ENCODE measurements around the gene MCM6. TPM values are rescaled to one million over a fixed set of nuclear protein-coding genes. Genes with fewer than 3 reads are reported as not detected.
"Not testable (repeated sequence)": the region's sequence is repeated elsewhere in the genome, so short reads cannot be mapped to it uniquely, and the experiment has no call there.

Gene MCM6
- total RNA-seq, 1 donor from 2014 or later = 74.4 TPM

DNA sequence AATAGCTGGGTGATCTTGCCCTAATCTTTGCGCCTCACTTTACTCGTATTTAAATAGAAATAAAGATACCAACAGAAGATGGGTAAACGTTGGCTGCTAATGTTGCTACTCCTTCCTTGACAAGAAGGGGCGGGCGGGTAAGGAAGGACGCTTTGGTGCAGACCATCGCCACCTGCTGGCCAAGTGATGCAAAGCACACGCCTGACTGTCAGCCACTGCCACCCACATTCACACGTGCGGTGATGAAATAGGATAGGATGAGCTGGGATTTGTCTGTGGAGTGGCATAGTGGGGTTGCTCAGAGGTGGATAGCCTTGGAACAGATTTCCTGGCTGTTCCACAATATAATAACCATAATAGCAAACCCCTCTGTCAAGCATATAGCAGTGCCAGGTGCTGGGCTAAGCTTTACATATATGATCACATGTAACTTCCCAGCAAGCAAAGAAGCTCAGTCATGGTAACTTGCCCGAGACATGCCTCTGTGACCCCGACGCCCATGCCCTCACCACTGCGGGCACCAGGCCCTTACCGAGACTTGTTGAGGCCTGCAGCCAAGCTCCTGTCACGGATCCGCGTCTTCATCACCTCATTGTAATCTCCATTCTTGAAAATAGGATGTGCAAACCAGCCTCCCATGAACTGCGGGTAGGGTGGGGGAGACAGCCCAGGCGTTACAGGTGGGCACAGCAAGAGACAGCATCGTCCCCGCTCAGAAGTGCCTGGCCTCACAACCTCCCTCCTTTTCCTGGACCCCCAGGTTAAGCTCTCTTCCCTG is 78.6 kb downstream of the MCM6 start:
- Mint-ChIP-seq H3K36me3 (no peaks in the 10 kb centered on the region), H3K9me3 (peaks cover 19% of the 10 kb centered on the region), H3K4me3 (no peak overlapping the region), H3K27ac (peak overlapping the region; percentile 62), H3K27me3 (ENCODE audit: insufficient read depth, low read depth) (peaks cover 2% of the 10 kb centered on the region), H3K4me1 (peaks cover 3% of the 10 kb centered on the region)
- Histone ChIP-seq H3K4me3 (no peak overlapping the region), H4K20me1 (ENCODE audit: low read depth) (no peaks in the 10 kb centered on the region), H3K36me3 (no peaks in the 10 kb centered on the region), H2AFZ (replicated peaks) (no peak overlapping the region), H3K4me1 (no peaks in the 10 kb centered on the region), H3K27me3 (no peaks in the 10 kb centered on the region), H3F3A (ENCODE audit: low read depth) (no peaks in the 10 kb centered on the region), H3K4me2 (no peak overlapping the region), H3K27ac (no peak overlapping the region), H3K9ac (no peak overlapping the region), H3K9me3 (ENCODE audit: low read depth) (no peaks in the 10 kb centered on the region), H3K79me2 (ENCODE audit: low read depth) (no peaks in the 10 kb centered on the region)
- peak; percentile 86 for DNase-seq (ENCODE audit: low spot score)
- TF ChIP-seq EZH2 (IDR thresholded peaks at IDR 0.05) (no peak), EZH2phosphoT487 (IDR thresholded peaks at IDR 0.05) (no peak)
- TF ChIP-seq, protein P1, sequence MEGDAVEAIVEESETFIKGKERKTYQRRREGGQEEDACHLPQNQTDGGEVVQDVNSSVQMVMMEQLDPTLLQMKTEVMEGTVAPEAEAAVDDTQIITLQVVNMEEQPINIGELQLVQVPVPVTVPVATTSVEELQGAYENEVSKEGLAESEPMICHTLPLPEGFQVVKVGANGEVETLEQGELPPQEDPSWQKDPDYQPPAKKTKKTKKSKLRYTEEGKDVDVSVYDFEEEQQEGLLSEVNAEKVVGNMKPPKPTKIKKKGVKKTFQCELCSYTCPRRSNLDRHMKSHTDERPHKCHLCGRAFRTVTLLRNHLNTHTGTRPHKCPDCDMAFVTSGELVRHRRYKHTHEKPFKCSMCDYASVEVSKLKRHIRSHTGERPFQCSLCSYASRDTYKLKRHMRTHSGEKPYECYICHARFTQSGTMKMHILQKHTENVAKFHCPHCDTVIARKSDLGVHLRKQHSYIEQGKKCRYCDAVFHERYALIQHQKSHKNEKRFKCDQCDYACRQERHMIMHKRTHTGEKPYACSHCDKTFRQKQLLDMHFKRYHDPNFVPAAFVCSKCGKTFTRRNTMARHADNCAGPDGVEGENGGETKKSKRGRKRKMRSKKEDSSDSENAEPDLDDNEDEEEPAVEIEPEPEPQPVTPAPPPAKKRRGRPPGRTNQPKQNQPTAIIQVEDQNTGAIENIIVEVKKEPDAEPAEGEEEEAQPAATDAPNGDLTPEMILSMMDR (IDR thresholded peaks at IDR 0.05) = peak; percentile 90

DNA sequence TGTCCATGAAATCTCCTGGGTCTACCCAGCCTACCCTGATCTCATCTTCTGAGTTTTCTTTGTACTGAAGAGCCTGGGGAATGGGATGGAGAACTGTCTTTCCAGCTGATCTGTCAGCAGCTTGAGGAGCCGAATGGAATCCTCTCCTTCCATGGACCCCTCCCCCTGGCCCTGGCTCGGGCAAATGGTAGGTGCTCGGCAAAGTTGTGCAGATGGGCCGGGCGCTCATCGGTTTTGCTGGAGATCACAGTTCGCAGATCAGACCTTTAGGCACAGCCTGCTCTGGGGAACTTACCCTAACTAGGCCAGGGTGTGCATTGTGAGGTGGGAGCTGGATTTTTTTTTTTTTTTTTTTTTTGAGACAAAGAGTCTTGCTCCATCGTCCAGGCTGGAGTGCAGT is 79.6 kb downstream of the MCM6 start:
- Histone ChIP-seq H2AFZ (replicated peaks) (no peak overlapping the region), H3K9me3 (ENCODE audit: low read depth) (no peaks in the 10 kb centered on the region), H3K4me1 (no peaks in the 10 kb centered on the region), H3K36me3 (no peaks in the 10 kb centered on the region), H3K27me3 (no peaks in the 10 kb centered on the region), H3K4me3 (no peak overlapping the region), H3K79me2 (ENCODE audit: low read depth) (no peaks in the 10 kb centered on the region), H3K4me2 (no peak overlapping the region), H4K20me1 (ENCODE audit: low read depth) (no peaks in the 10 kb centered on the region), H3K9ac (no peak overlapping the region), H3F3A (ENCODE audit: low read depth) (no peaks in the 10 kb centered on the region), H3K27ac (no peak overlapping the region)
- H3K4me1 Mint-ChIP-seq = peaks cover 9% of the 10 kb centered on the region
- TF ChIP-seq EZH2phosphoT487 (IDR thresholded peaks at IDR 0.05) (no peak), EZH2 (IDR thresholded peaks at IDR 0.05) (no peak)
- TF ChIP-seq, protein P1 (IDR thresholded peaks at IDR 0.05) = no peak
- H3K9me3 Mint-ChIP-seq = peaks cover 19% of the 10 kb centered on the region
- no peak overlapping the region for H3K4me3 Mint-ChIP-seq
- peaks cover 2% of the 10 kb centered on the region for H3K27me3 Mint-ChIP-seq (ENCODE audit: insufficient read depth, low read depth)
- no peak overlapping the region for H3K27ac Mint-ChIP-seq
- no peaks in the 10 kb centered on the region for H3K36me3 Mint-ChIP-seq
- no peak for DNase-seq (ENCODE audit: low spot score)

DNA sequence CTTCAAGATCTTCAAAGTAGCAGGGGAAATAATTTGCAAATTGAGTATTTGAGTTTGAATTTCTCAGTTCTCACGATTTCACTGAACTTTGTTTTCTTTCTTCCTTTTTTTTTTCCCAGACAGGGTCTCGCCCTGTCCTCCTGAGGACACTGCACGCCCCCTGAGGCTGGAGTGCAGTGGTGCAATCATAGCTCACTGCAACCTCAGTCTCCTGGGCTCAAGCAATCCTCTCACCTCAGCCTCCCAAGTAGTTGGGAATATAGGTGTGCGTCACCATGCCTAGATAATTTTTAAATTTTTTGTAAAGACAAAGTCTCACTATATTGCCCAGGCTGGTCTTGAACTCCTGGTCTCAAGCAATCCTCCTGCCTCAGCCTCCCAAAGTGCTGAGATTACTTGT is 80.6 kb downstream of the MCM6 start:
- not testable (repeated sequence) for H3K9me3 ChIP-seq (ENCODE audit: low read depth); H3K27ac ChIP-seq; H3K4me2 ChIP-seq; H3F3A ChIP-seq (ENCODE audit: low read depth); H3K4me3 ChIP-seq; H3K27me3 ChIP-seq; H3K27ac Mint-ChIP-seq; H3K36me3 ChIP-seq; H3K4me3 Mint-ChIP-seq; H2AFZ ChIP-seq (replicated peaks); H3K27me3 Mint-ChIP-seq (ENCODE audit: insufficient read depth, low read depth); H3K79me2 ChIP-seq (ENCODE audit: low read depth); H4K20me1 ChIP-seq (ENCODE audit: low read depth); H3K36me3 Mint-ChIP-seq; H3K9ac ChIP-seq; DNase-seq (ENCODE audit: low spot score); H3K4me1 ChIP-seq
- TF ChIP-seq, protein P1 (IDR thresholded peaks at IDR 0.05) = peak; percentile 12
- Mint-ChIP-seq H3K9me3 (peaks cover 13% of the 10 kb centered on the region), H3K4me1 (peaks cover 13% of the 10 kb centered on the region)

All from neural progenitor cell (in vitro differentiated cells).